PC-9 (cell line): ENCODE results near the gene TNS1.

Experiments used
- EZH2 ChIP-seq: fragments of 200-600 bp; sonication (generic); IDR thresholded peaks from 2 replicates; pipeline ENCODE4 v1.8.0; 2017; ENCODE audit warnings: antibody characterized with exemption, low read depth
- TF ChIP-seq, protein P1 (sequence below): fragments of 200-600 bp; sonication (generic); conservative IDR thresholded peaks from 2 replicates; pipeline ENCODE4 v1.6.1; 2017; ENCODE audit warnings: mixed run types, antibody characterized with exemption, mild to moderate bottlenecking, moderate library complexity

DNA sequence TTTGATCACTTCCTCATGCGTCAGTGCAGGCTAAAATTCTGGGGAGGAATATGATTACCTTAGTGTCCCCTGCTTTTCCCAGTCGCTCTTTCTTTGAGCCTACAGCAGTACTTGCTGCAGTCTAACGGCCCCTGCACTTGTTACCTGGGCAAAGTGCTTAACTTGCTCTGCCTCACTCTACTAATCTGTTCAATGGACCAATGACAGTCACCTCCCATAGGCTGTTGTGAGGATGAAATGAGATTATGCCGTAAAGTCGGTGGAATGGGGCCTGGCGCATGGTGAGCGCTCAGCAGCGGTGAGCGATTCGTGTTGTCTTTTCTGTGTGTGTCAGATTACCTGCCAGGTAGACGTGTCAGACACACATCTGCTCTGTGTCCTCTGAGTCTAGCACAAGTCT, 5.3 kb downstream of the TNS1 start:
- TF ChIP-seq, protein P1, sequence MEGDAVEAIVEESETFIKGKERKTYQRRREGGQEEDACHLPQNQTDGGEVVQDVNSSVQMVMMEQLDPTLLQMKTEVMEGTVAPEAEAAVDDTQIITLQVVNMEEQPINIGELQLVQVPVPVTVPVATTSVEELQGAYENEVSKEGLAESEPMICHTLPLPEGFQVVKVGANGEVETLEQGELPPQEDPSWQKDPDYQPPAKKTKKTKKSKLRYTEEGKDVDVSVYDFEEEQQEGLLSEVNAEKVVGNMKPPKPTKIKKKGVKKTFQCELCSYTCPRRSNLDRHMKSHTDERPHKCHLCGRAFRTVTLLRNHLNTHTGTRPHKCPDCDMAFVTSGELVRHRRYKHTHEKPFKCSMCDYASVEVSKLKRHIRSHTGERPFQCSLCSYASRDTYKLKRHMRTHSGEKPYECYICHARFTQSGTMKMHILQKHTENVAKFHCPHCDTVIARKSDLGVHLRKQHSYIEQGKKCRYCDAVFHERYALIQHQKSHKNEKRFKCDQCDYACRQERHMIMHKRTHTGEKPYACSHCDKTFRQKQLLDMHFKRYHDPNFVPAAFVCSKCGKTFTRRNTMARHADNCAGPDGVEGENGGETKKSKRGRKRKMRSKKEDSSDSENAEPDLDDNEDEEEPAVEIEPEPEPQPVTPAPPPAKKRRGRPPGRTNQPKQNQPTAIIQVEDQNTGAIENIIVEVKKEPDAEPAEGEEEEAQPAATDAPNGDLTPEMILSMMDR = no peak
- no peak for TF ChIP-seq EZH2
